Heart left ventricle (tissue), 13 donors: Measurements from ENCODE around the gene TRIM29.

ENCODE experiments used
- CTCF ChIP-seq, 12 donors: fragments of 200-600 bp; sonication (generic) in 4 of 12; IDR thresholded peaks; one replicate each; pipeline versions ENCODE4 v1.5.0 to v1.8.0; 2018 to 2022; ENCODE audit warnings: antibody characterized with exemption in 12 of 12, mild to moderate bottlenecking in 5 of 12
- POLR2A ChIP-seq, 2 donors: fragments of 450-650 bp; IDR thresholded peaks; one replicate each; pipeline ENCODE4 v1.6.1; 2017; ENCODE audit warnings: antibody characterized with exemption in 2 of 2, mild to moderate bottlenecking in 2 of 2, moderate library complexity in 2 of 2
- donor health status: ischemic (EF 13 %, LVEDD 7.1; RV severe dilation, severe dysfunction).
- donor health status: DM: no; HTN: yes; CAD: no.
- donor health status: DM: no; HTN: no; CAD: no.
- donor health status: ischemic (EF 25% LVEDD 6.9; RV normal size, moderate dysfunction).
- donor health status: ischemic (EF 25% LVEDD 5.7; RV mildly dilated, moderate dysfunction).
- donor health status: ischemic (EF 35%, LVEDD 5.7; RV mildly dilated, moderate dysfunction).
- donor health status: nonischemic (EF 11% LVEDD 7.7; RV severe dilation, severe dysfunction).
- donor health status: DM: yes; HTN: yes; CAD: no.
- donor health status: PGD.
- donor health status: ischemic (EF 29% LVEDD 5.4; RV normal size, mild dysfunction).
- donor health status: nonischemic (EF 23%, LVEDD 6.1; RV moderate dilation, normal function).

GRCh38 chr11:120135838-120136237 lies 2.1 kb downstream of the TRIM29 start:
- TF ChIP-seq CTCF (IDR thresholded peaks at IDR 0.05): no peak
- TF ChIP-seq POLR2A (IDR thresholded peaks at IDR 0.05): no peak
